ENCODE results near the gene SIRT5.

Gene SIRT5

GRCh38 chr6:13613029-13613594, 38.7 kb downstream of the SIRT5 start:
- no peak overlapping the region for H3K4me3 ChIP-seq (ENCODE audit: low read length)

GRCh38 chr6:13614126-13614925, 39.9 kb downstream of the SIRT5 start:
- peak; percentile 57 for DNase-seq (ENCODE audit: low read depth)
- peak overlapping the region; percentile 90 for H3K4me3 ChIP-seq (ENCODE audit: low read length)
- TF ChIP-seq CTCF (IDR thresholded peaks at IDR 0.05; ENCODE audit: insufficient read depth, low read depth, low read length, missing control alignments): no peak

More at GRCh38 chr6:13613029-13613594, 38.7 kb downstream of the SIRT5 start:
- TF ChIP-seq CTCF (IDR thresholded peaks at IDR 0.05; ENCODE audit: insufficient read depth, low read depth, low read length, missing control alignments): no peak
- no peak for DNase-seq (ENCODE audit: low read depth)

GRCh38 chr6:13614926-13615791, 40.8 kb downstream of the SIRT5 start, which contains the start of gene NOL7:
NOL7 (plus strand) TSS chr6:13615335; CDS start chr6:13615359, 24 bp downstream.
- peak within 1 kb of the TSS; percentile 90 for H3K4me3 ChIP-seq (ENCODE audit: low read length)
- TF ChIP-seq CTCF (IDR thresholded peaks at IDR 0.05; ENCODE audit: insufficient read depth, low read depth, low read length, missing control alignments): peak; percentile 87
- DNase-seq (ENCODE audit: low read depth): peak; percentile 98

- no peak for TF ChIP-seq CTCF (IDR thresholded peaks at IDR 0.05; ENCODE audit: insufficient read depth, low read depth, low read length, missing control alignments)
- peak; percentile 46 for DNase-seq (ENCODE audit: low read depth)
- peak overlapping the region; percentile 90 for H3K4me3 ChIP-seq (ENCODE audit: low read length)
These were observed 41.4 kb downstream of the SIRT5 start for GRCh38 chr6:13615792-13616120.

- no peak overlapping the region for H3K4me3 ChIP-seq (ENCODE audit: low read length)
- TF ChIP-seq CTCF (IDR thresholded peaks at IDR 0.05; ENCODE audit: insufficient read depth, low read depth, low read length, missing control alignments): no peak
- no peak for DNase-seq (ENCODE audit: low read depth)
These were observed 42.7 kb downstream of the SIRT5 start for GRCh38 chr6:13617066-13617465.

GRCh38 chr6:13624871-13625288, 50.5 kb downstream of the SIRT5 start:
- peak; percentile 56 for DNase-seq (ENCODE audit: low read depth)
- no peak overlapping the region for H3K4me3 ChIP-seq (ENCODE audit: low read length)
- TF ChIP-seq CTCF (IDR thresholded peaks at IDR 0.05; ENCODE audit: insufficient read depth, low read depth, low read length, missing control alignments): peak; percentile 67

Data from epithelial cell of esophagus (primary cell).